ENCODE data around the gene NIN.
"Not testable (repeated sequence)": the region's sequence is repeated elsewhere in the genome, so short reads cannot be mapped to it uniquely, and the experiment has no call there.

NIN gene

DNA sequence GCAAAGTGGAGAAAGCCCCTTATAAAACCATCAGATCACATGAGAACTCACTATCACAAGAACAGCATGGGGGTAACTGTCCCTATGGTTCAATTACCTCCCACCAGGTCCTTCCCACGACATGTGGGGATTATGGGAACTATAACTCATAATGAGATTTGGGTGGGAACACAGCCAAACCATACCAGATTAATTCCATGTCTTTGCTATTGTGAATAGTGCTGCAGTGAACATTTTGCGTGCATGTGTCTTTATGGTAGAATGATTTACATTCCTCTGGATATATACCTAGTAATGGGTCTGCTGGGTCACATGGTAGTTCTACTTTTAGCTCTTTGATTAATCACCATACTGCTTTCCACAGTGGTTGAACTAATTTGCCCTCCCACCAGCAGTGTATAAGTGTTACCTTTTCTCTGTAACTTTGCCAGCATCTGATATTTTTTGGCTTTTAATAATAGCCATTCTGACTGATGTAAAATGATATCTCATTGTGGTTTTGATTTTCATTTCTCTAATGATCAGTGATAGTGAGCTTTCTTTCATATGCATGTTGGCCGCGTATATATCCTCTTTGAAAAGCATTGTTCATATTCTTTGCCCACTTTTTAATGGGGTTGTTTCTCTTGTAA is 133.2 kb downstream of the NIN start:
- no peaks in the 10 kb centered on the region for H3K4me1 ChIP-seq (ENCODE audit: insufficient read depth, low read length)
- H3K4me3 ChIP-seq (ENCODE audit: low read length) = no peak overlapping the region
- H3K36me3 ChIP-seq (ENCODE audit: insufficient read depth, low read length) = no peaks in the 10 kb centered on the region
- H3K27me3 ChIP-seq (ENCODE audit: insufficient read depth, low read length) = no peaks in the 10 kb centered on the region
- H3K9ac ChIP-seq (ENCODE audit: low read depth, low read length) = no peak overlapping the region
- H3K9me3 ChIP-seq (ENCODE audit: insufficient read depth, low read depth, low read length) = peaks cover 13% of the 10 kb centered on the region
- 100% methylated on average over 1 of the region's 4 CpGs for WGBS
- H3K27ac ChIP-seq (ENCODE audit: low read depth, low read length) = no peak overlapping the region

DNA sequence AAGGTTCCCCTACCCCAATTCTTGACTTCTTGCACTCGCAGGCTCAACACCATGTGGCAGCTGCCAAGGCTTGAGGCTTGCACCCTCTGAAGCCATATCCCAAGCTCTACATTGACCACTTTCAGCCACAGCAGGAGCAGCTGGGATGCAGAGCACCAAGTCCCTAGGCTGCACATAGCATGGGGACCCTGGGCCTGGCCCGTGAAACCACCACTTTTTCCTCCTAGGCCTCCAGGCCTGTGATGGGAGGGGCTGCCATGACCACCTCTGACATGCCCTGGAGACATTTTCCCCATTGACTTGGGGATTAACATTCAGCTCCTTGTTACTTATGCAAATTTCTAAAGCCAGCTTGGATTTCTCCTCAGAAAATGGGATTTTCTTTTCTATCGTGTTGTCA is 136.7 kb downstream of the NIN start:
- H3K4me1 ChIP-seq (ENCODE audit: insufficient read depth, low read length); H3K4me3 ChIP-seq (ENCODE audit: low read length); H3K27me3 ChIP-seq (ENCODE audit: insufficient read depth, low read length); H3K27ac ChIP-seq (ENCODE audit: low read depth, low read length); H3K36me3 ChIP-seq (ENCODE audit: insufficient read depth, low read length); H3K9ac ChIP-seq (ENCODE audit: low read depth, low read length): not testable (repeated sequence)
- WGBS = 97% methylated on average over 3 of the region's 3 CpGs
- H3K9me3 ChIP-seq (ENCODE audit: insufficient read depth, low read depth, low read length) = peaks cover 13% of the 10 kb centered on the region

DNA sequence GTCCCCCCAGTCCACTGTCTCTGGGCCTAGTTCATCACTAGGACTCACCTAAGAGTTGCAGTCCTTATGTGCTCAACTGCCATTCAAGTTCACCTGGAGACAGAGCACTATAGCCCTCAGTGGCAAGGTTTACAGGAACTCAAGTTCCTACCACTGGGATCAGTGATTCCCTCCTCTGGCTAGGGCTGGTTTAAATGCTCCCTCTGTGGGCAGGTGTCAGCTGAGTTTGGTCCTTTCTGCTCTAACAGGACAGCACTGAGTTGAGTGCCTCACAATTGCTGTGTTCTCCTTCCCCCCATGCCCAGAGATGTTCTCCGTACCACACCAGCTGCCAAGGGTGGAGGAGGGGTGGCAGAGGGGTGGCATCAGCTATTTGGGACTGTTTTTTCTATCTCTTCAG is 142.1 kb downstream of the NIN start:
- peaks cover 5% of the 10 kb centered on the region for H3K9me3 ChIP-seq (ENCODE audit: insufficient read depth, low read depth, low read length)
- H3K36me3 ChIP-seq (ENCODE audit: insufficient read depth, low read length) = no peaks in the 10 kb centered on the region
- WGBS = 89% methylated on average over 1 of the region's 1 CpG
- no peak overlapping the region for H3K4me3 ChIP-seq (ENCODE audit: low read length)
- H3K4me1 ChIP-seq (ENCODE audit: insufficient read depth, low read length) = no peaks in the 10 kb centered on the region
- H3K9ac ChIP-seq (ENCODE audit: low read depth, low read length) = no peak overlapping the region
- H3K27ac ChIP-seq (ENCODE audit: low read depth, low read length) = no peak overlapping the region
- H3K27me3 ChIP-seq (ENCODE audit: insufficient read depth, low read length) = no peaks in the 10 kb centered on the region

DNA sequence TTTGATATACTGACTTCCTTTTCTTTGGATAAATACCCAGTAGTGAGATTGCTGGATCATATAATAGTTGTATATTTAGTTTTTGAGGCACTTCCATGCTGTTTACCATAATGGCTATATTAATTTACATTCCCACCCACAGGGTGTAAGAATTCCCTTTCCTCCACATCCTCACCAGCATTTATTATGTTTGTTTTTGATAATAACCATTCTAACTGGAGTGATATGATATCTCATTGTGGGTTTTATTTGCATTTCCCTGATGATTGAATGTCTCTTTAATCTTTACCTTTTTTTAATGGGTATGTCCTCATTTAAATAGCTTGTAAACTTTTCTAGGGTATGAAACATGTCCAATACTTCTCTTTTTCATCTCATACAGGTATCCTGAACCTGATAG is 151.3 kb downstream of the NIN start:
- Histone ChIP-seq H3K4me3 (ENCODE audit: low read length) (no peak overlapping the region), H3K4me1 (ENCODE audit: insufficient read depth, low read length) (no peaks in the 10 kb centered on the region; the same call in 1 of the 2 replicates), H3K9ac (ENCODE audit: low read depth, low read length) (no peak overlapping the region)

DNA sequence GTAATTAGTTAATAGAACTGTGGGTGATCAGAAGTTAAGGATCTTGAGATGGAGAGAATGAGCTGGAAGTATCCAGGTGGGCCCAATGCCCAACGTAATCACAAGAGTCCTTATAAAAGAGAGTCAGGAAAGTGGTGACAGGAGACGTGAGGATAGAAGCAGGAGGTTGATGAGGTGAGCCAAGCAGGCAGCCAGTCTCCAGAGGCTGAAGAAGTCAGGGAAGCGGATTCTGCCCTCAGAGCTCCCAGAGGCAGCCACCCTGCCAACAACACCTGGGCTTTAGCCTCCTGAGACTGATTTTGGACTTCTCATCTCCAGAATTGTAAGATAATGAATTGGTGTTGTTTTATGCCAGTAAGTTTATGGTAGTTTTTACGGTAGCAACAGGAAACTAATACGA is 152.8 kb downstream of the NIN start:
- no peaks in the 10 kb centered on the region; the same call in none of the 2 replicates for H3K4me1 ChIP-seq (ENCODE audit: insufficient read depth, low read length)
- no peak overlapping the region for H3K4me3 ChIP-seq (ENCODE audit: low read length)
- H3K36me3 ChIP-seq (ENCODE audit: insufficient read depth, low read length) = no peaks in the 10 kb centered on the region
- no peaks in the 10 kb centered on the region for H3K27me3 ChIP-seq (ENCODE audit: insufficient read depth, low read length)
- H3K27ac ChIP-seq (ENCODE audit: low read depth, low read length) = no peak overlapping the region
- 83% methylated on average over 5 of the region's 5 CpGs for WGBS
- H3K9me3 ChIP-seq (ENCODE audit: insufficient read depth, low read depth, low read length) = no peaks in the 10 kb centered on the region
- no peak overlapping the region for H3K9ac ChIP-seq (ENCODE audit: low read depth, low read length)

More for the DNA sequence above, 151.3 kb downstream of the NIN start:
- no peak overlapping the region for H3K27ac ChIP-seq (ENCODE audit: low read depth, low read length)
- no peaks in the 10 kb centered on the region for H3K9me3 ChIP-seq (ENCODE audit: insufficient read depth, low read depth, low read length)
- H3K36me3 ChIP-seq (ENCODE audit: insufficient read depth, low read length) = no peaks in the 10 kb centered on the region
- H3K27me3 ChIP-seq (ENCODE audit: insufficient read depth, low read length) = no peaks in the 10 kb centered on the region

DNA sequence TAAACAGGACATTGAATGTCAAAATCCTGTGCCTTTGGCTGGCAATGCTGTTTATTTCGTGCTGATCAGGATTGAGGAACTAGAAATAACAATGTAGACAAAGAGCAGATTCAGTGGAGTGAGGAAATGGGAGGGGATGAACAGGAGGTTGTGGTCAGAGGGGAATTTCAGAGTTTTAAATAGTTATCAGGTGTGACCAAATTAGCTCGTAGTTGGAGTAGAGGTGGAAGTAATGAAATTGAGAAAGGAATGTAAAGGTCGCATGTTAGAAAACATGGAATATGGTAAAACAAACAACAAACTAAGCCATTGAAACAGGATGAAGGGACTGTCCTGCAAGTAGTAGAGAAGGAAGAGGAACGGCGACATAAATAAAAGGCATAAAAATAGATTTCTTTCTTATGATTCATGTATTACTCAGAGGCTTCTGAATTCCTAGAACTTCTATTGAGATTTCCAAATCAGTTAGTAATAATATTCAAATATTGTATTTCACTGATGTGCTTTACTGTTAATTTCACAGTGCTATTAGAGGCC is 153.4 kb downstream of the NIN start:
- WGBS = 60% methylated on average over 3 of the region's 5 CpGs
- H3K4me3 ChIP-seq (ENCODE audit: low read length) = no peak overlapping the region
- no peaks in the 10 kb centered on the region for H3K27me3 ChIP-seq (ENCODE audit: insufficient read depth, low read length)
- no peaks in the 10 kb centered on the region for H3K9me3 ChIP-seq (ENCODE audit: insufficient read depth, low read depth, low read length)
- no peaks in the 10 kb centered on the region for H3K36me3 ChIP-seq (ENCODE audit: insufficient read depth, low read length)
- H3K4me1 ChIP-seq (ENCODE audit: insufficient read depth, low read length) = no peaks in the 10 kb centered on the region; the same call in none of the 2 replicates
- H3K27ac ChIP-seq (ENCODE audit: low read depth, low read length) = no peak overlapping the region
- no peak overlapping the region for H3K9ac ChIP-seq (ENCODE audit: low read depth, low read length)

DNA sequence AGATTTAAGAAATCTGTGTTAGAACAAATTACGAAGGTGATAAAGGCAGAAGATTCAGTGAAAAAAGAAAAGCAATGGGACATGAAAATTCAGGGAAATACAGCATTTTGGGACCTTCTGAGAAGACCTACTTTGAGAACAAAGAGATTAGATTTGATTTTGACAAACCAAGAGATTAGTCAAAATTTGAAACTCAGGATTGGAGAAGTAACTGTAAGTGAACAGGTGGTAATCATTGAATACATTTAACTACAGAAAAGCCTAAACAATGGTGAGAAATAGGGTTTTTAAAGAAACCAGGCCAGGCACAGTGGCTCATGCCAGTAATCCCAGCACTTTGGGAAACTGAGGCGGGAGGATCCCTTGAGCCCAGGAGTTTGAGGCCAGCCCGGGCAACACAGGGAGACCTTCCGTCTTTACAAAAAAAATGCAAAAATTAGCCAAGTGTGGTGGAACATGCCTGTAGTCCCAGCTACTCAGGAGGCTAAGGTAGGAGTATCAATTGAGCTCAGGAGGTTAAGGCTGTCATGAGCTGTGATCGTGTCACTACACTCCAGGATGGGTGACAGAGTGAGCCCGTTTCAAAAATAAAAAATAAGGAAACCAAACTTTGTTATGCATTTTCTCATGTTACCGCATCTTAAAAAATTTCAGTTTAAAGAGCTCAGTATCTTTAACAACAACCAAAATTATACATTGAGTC is 154.0 kb downstream of the NIN start:
- H3K4me1 ChIP-seq (ENCODE audit: insufficient read depth, low read length) = no peaks in the 10 kb centered on the region; the same call in none of the 2 replicates
- H3K27me3 ChIP-seq (ENCODE audit: insufficient read depth, low read length) = no peaks in the 10 kb centered on the region
- WGBS = 89% methylated on average over 7 of the region's 7 CpGs
- H3K4me3 ChIP-seq (ENCODE audit: low read length) = no peak overlapping the region
- no peak overlapping the region for H3K27ac ChIP-seq (ENCODE audit: low read depth, low read length)
- H3K36me3 ChIP-seq (ENCODE audit: insufficient read depth, low read length) = no peaks in the 10 kb centered on the region
- no peak overlapping the region for H3K9ac ChIP-seq (ENCODE audit: low read depth, low read length)
- no peaks in the 10 kb centered on the region for H3K9me3 ChIP-seq (ENCODE audit: insufficient read depth, low read depth, low read length)

DNA sequence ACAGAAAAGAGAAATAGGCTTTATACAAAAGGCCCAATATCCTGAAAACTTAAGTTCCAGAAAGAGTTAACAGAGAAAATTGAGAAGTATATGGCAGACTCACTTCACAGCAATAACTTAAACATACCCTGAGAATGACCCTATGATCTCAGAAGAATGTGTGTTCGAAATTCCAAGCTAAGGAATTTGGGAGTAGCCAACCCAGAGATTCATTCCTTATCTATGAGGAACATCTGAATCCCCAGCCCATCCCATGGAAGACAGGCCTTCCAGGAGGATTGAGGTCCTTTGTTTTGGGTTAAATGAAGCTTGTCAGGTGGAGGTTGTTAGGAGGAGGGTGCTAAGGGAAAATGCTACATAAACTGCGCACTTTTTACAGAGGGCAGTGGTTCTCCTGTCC is 155.4 kb downstream of the NIN start:
- Histone ChIP-seq H3K4me1 (ENCODE audit: insufficient read depth, low read length) (peaks cover 7% of the 10 kb centered on the region), H3K36me3 (ENCODE audit: insufficient read depth, low read length) (no peaks in the 10 kb centered on the region), H3K4me3 (ENCODE audit: low read length) (no peak overlapping the region), H3K27ac (ENCODE audit: low read depth, low read length) (no peak overlapping the region), H3K9ac (ENCODE audit: low read depth, low read length) (no peak overlapping the region), H3K9me3 (ENCODE audit: insufficient read depth, low read depth, low read length) (no peaks in the 10 kb centered on the region), H3K27me3 (ENCODE audit: insufficient read depth, low read length) (no peaks in the 10 kb centered on the region)
- 86% methylated on average over 2 of the region's 2 CpGs for WGBS

DNA sequence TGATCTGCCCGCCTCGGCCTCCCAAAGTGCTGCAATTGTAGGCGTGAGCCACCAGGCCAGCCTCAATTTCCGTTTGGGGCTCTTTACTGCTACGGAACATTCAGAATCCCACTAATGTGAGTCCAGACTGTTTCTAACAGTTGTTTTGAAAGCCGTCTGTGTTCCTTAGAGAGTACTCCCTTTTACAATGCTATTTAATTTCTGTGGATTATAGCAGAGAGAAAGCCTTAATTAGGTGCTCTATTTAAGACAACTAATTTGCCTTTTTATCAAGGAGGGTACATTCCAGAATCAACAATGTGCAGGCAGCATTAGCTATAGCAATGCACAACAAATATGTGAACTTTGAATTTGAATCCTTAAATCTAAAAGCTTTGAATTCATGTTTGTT is 160.1 kb downstream of the NIN start:
- Histone ChIP-seq H3K4me3 (ENCODE audit: low read length) (no peak overlapping the region), H3K9me3 (ENCODE audit: insufficient read depth, low read depth, low read length) (no peaks in the 10 kb centered on the region), H3K9ac (ENCODE audit: low read depth, low read length) (no peak overlapping the region), H3K4me1 (ENCODE audit: insufficient read depth, low read length) (peaks cover 37% of the 10 kb centered on the region), H3K27ac (ENCODE audit: low read depth, low read length) (peak overlapping the region; percentile 78; the same call in 1 of the 2 replicates), H3K27me3 (ENCODE audit: insufficient read depth, low read length) (no peaks in the 10 kb centered on the region), H3K36me3 (ENCODE audit: insufficient read depth, low read length) (no peaks in the 10 kb centered on the region)
- 91% methylated on average over 6 of the region's 6 CpGs for WGBS

DNA sequence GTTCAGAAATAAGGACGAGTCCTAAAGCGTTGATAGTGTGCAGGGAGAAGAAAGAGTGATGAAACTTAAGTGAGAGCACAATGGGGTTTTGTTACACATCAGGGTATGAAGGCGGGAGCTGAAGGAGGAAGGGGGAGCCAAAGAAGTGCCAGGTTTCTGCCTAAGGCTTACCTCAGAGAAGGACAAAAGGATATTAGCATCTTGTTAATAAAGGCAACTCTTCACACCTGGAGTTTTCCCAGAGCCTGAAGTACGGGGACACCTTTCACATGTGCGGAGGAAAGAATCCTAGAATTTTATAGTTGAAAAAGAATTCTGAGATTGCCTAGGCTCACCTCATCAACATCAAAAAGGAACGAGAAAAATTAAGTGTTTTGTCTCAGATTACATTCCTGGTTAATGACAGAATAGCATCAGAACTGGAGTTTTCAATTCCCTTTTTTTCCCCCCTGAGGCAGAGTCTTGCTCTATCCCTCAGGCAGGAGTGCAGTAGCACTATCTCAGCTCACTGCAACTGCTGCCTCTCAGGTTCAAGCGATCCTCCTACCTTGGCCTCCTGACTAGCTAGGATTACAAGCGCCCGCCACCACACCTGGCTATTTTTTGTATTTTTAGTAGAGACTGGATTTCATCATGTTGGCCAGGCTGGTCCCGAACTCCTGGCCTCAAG is 160.6 kb downstream of the NIN start:
- H3K4me3 ChIP-seq (ENCODE audit: low read length) = peak overlapping the region; percentile 85
- peaks cover 42% of the 10 kb centered on the region for H3K4me1 ChIP-seq (ENCODE audit: insufficient read depth, low read length)
- peak overlapping the region; percentile 78 for H3K27ac ChIP-seq (ENCODE audit: low read depth, low read length)
- no peaks in the 10 kb centered on the region for H3K36me3 ChIP-seq (ENCODE audit: insufficient read depth, low read length)
- peak overlapping the region; percentile 50 for H3K9ac ChIP-seq (ENCODE audit: low read depth, low read length)
- no peaks in the 10 kb centered on the region for H3K27me3 ChIP-seq (ENCODE audit: insufficient read depth, low read length)
- H3K9me3 ChIP-seq (ENCODE audit: insufficient read depth, low read depth, low read length) = no peaks in the 10 kb centered on the region
- 59% methylated on average over 9 of the region's 10 CpGs for WGBS

Data from HUES64 (cell line).